Epithelial cell of proximal tubule (primary cell): Measurements from ENCODE around the gene PDLIM3. TPM values are rescaled to one million over a fixed set of nuclear protein-coding genes. Genes with fewer than 3 reads are reported as not detected.
"Not testable (repeated sequence)": the region's sequence is repeated elsewhere in the genome, so short reads cannot be mapped to it uniquely, and the experiment has no call there.

Experiments used
- DNase-seq: peaks from one replicate; pipeline ENCODE4 v3.0.0-alpha.2; 2011; ENCODE audit warnings: low read depth
- H3K4me3 ChIP-seq: 2 replicates; pipeline ENCODE4 v1.5.1; 2011; ENCODE audit warnings: low read depth, mild to moderate bottlenecking, low read length
- CTCF ChIP-seq: conservative IDR thresholded peaks from 2 replicates; pipeline ENCODE4 v1.5.1; 2012; ENCODE audit warnings: low read depth, mild to moderate bottlenecking, low read length
- total RNA-seq: library from RNA; depleted of rRNA; stranded (reverse); fragments of >200 nt; gene quantifications from 2 replicates; pipeline ENCODE4 v1.2.3, GENCODE V29; 2015

The PDLIM3 gene
- total RNA-seq, 1 donor from 2014 or later = 7.8 TPM

DNA sequence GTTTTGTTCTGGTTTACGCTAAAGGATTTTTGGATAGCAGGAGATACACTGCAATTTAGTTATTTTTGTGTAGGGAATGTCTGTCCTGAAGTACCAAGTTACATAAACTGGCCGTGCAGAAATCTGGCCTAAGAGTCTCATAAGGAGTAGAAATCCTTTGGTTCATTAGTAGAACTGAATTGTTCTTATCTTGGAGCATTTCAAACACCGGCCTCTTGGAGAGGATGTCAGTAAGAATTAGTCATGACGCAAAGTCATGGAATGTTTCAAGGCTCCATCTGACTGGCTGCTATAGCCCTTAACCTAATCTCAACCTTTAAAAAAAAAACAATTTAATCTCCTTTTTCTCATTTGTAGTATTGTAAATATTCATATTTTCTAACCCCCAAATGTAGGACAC, 15.2 kb downstream of the PDLIM3 start:
- H3K4me3 ChIP-seq = no peak overlapping the region
- no peak for DNase-seq
- TF ChIP-seq CTCF = no peak

DNA sequence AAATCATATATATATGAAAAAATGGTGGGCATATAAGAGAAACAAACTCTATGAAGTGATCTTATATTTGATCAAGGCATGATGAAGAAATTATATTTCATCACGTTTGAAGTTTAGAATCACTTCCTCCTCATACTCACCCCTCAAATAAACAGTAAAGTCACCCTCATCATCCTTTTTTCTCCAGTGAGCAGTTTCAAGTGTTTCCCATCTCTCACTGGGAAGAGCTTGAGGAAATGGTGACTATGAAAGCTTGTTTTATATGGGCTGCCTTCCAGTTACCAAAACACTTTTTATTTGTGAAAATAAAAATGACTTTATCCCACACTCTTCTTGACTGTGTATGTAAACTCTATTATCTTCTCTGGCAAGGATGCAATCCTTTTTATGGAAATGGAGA, 16.8 kb downstream of the PDLIM3 start:
- DNase-seq = no peak
- H3K4me3 ChIP-seq = no peak overlapping the region
- no peak for TF ChIP-seq CTCF

- DNase-seq = no peak
- H3K4me3 ChIP-seq = no peak overlapping the region
- TF ChIP-seq CTCF = no peak
Observed at GRCh38 chr4:185518069-185518468, 17.2 kb downstream of the PDLIM3 start.

DNA sequence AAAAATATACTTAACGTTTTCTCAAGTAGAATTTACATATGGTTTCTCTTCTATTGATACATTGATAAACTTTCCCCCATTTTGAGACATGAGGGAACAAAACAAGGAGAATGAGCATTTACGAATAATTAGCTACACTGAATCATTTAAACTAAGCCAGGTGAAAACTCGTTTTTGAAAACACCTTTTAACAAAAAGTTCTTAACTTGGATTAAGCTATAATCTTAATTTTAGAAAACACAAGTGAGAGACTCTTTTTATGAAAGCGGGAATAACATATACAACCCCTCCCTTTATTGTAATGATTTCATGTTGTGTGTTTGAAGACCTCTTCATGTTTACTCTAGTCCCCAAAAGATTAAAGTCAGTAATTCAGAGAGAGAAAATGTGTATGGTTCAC, 20.1 kb downstream of the PDLIM3 start:
- DNase-seq = no peak
- TF ChIP-seq CTCF = no peak
- H3K4me3 ChIP-seq = no peak overlapping the region

- H3K4me3 ChIP-seq = no peak overlapping the region
- DNase-seq = no peak
- no peak for TF ChIP-seq CTCF
Observed at GRCh38 chr4:185514182-185514697, 21.1 kb downstream of the PDLIM3 start.

DNA sequence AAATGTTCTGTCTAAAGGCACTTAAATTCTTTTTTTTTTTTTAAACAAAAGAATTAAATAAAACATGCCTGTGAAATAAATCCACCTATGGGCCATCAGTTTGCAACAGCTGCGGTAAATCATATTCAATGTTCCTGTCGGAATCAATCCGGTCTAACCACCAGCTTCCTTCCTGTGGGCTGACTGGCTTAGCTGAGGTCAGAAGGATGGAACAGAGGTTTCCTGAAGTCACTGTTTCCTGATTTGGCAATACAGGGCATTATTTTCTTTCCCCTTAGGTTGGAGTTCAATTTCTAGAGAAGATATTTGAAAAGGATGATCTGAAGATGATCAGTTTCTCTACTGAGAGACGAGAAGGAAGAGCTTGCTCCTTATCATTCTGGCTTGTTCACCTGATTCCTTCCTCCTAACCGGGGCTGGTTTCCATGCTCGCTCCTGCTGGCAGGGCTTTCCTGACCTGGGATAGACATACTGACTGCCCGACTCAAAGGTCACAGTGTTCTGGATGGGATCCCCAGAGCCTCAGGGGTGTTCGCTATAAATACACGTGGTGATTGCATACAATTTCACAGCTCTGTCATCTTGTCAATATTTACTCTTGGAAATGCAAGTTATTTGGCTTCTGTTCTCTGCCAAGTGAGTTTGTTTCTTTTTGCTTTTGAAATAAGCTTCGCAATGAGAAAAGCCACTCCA, 21.7 kb downstream of the PDLIM3 start:
- H3K4me3 ChIP-seq = no peak overlapping the region
- no peak for TF ChIP-seq CTCF
- DNase-seq = no peak

DNA sequence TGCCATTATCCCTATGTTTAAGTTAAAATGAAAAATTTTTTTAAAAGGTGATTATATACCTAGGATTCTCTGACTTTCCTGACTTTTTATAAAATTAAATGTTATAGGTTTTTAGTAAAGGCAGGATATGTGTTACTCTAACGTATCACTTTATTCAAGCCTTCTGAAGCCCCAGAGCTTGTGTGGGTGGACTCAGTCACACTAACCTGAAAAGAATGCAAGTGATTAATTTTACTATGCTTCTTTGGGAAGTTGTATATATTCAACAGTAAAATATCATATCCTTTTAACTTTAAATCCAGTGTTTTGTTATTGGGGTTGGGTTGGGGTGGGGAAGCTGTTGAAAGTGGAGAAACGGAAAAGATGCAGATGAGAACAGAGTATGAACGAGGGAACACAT, 22.8 kb downstream of the PDLIM3 start:
- no peak for TF ChIP-seq CTCF
- DNase-seq = no peak

DNA sequence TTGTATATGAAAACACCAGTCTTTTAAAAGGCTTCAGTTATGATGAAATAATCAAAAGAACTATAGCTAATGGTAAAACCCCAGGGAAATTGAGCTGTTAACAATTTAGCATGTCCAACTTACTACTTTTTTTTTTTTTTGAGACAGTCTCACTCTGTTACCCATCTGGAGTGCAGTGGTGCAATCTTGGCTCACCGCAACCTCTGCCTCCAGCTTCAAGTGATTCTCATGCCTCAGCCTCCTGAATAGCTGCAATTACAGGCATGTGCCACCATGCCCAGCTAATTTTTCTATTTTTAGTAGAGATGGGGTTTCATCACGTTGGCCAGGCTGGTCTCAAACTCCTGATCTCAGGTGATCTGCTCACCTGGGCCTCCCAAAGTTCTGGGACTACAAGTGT, 24.1 kb downstream of the PDLIM3 start:
- H3K4me3 ChIP-seq = not testable (repeated sequence)
- DNase-seq = peak; percentile 13

More for the DNA sequence above, 22.8 kb downstream of the PDLIM3 start:
- no peak overlapping the region for H3K4me3 ChIP-seq
